Kidney epithelial cell (primary cell): ENCODE measurements around the gene WNT2B. TPM values are rescaled to one million over a fixed set of nuclear protein-coding genes. Genes with fewer than 3 reads are reported as not detected.

Experiments used
- DNase-seq: peaks from one replicate; pipeline ENCODE4 v3.0.0-alpha.2; 2010; ENCODE audit warnings: low read depth
- H3K27me3 ChIP-seq: 2 replicates; pipeline ENCODE4 v1.6.0; 2011; ENCODE audit warnings: low read length; ENCODE audit not compliant: control insufficient read depth, insufficient read depth
- H3K36me3 ChIP-seq: 2 replicates; pipeline ENCODE4 v1.5.1; 2011; ENCODE audit warnings: low read length; ENCODE audit not compliant: control insufficient read depth, insufficient read depth
- H3K4me3 ChIP-seq: 2 replicates; pipeline ENCODE4 v1.5.1; 2011; ENCODE audit warnings: low read depth, mild to moderate bottlenecking, control low read depth, low read length
- total RNA-seq: library from RNA; depleted of rRNA; stranded (reverse); fragments of >200 nt; gene quantifications from 2 replicates; pipeline ENCODE4 v1.2.3, GENCODE V29; 2015
- TF ChIP-seq, protein P1 (sequence below): IDR thresholded peaks from 2 replicates; pipeline ENCODE4 v1.5.1; 2011; ENCODE audit warnings: mild to moderate bottlenecking, moderate library complexity, low read length, control low read depth, inconsistent platforms; ENCODE audit not compliant: insufficient read depth, poor library complexity, severe bottlenecking

The WNT2B gene
- total RNA-seq, 1 donor from 2014 or later: 1.3 TPM

DNA sequence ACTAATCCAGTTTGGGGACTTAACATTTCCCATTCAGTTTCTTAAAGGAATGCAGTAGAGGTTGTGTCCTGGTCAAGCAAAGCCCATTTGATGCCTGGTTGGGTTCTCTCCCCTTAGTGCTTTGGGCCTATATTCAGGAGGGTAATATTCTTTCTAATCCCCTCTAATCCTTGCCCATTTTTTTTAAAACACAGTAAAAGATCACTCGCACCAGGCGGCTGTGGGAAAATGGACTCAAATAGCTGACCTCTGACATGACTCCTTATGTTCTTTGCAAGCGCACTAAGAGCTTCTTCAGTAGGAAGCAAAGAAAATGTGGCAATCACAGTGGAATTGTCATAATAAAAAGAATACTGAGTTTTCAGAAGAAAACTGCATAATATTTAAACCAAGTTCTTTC lies 49.9 kb downstream of the WNT2B start:
- TF ChIP-seq, protein P1, sequence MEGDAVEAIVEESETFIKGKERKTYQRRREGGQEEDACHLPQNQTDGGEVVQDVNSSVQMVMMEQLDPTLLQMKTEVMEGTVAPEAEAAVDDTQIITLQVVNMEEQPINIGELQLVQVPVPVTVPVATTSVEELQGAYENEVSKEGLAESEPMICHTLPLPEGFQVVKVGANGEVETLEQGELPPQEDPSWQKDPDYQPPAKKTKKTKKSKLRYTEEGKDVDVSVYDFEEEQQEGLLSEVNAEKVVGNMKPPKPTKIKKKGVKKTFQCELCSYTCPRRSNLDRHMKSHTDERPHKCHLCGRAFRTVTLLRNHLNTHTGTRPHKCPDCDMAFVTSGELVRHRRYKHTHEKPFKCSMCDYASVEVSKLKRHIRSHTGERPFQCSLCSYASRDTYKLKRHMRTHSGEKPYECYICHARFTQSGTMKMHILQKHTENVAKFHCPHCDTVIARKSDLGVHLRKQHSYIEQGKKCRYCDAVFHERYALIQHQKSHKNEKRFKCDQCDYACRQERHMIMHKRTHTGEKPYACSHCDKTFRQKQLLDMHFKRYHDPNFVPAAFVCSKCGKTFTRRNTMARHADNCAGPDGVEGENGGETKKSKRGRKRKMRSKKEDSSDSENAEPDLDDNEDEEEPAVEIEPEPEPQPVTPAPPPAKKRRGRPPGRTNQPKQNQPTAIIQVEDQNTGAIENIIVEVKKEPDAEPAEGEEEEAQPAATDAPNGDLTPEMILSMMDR: no peak
- no peak overlapping the region for H3K4me3 ChIP-seq
- H3K36me3 ChIP-seq: no peaks in the 10 kb centered on the region

DNA sequence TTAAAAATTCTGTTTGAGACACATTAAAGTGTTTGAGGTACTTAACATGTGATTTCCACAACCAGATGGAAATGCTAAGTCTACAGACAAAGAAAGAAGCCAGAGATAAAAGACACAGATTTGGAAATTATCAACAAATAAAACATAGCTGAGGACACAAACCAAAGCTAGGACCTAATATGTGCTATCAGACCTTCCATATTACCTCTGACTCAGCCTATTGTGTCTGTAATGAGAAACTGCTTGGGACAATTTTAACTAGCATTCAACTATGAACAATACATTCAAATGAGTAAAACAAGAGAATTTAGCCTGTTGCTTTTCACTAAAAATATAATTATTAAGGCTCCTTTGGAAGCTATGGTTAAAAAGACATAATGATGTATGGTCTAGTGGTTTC lies 54.6 kb downstream of the WNT2B start:
- TF ChIP-seq, protein P1: no peak
- Histone ChIP-seq H3K27me3 (no peaks in the 10 kb centered on the region), H3K4me3 (no peak overlapping the region), H3K36me3 (no peaks in the 10 kb centered on the region)
- no peak for DNase-seq

More for the DNA sequence above, 49.9 kb downstream of the WNT2B start:
- H3K27me3 ChIP-seq: no peaks in the 10 kb centered on the region
- DNase-seq: no peak

DNA sequence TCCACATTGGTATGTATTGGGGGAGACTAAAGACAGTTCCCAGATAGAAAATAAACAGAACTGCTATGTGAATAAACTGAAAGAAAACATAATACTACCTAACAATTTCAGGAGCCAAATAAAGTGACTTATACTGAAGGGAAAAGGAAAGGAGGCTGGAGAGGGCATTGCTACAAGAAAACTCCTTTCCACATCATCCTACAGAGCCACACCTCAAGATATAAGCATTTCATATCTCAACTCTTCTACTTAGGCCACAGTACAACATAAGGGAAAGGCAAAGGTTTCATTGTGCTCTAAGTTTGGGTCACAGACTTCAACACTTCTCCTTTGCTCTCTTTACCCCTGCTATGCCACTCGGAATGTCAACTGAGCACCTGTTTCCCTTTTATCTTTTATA lies 55.3 kb downstream of the WNT2B start:
- H3K4me3 ChIP-seq: no peak overlapping the region
- H3K36me3 ChIP-seq: no peaks in the 10 kb centered on the region
- TF ChIP-seq, protein P1: no peak
- DNase-seq: no peak
- no peaks in the 10 kb centered on the region for H3K27me3 ChIP-seq

DNA sequence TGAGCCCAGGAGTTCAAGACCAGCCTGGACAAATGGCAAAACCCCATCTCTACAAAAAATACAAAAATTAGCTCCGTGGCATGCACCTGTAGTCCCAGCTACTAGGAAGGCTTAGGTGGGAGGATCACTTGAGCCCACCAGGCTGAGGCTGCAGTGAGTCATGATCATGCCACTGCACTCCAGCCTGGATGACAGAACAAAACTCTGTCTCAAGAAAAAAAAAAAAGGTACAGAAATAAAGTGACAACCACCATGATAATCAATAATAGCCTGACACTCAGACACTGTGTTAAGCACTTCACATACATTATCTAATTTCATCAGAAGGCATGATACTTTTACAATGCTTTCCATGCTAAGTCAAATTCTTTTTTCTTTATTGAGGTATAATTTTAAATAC lies 57.0 kb downstream of the WNT2B start:
- Histone ChIP-seq H3K27me3 (no peaks in the 10 kb centered on the region), H3K4me3 (no peak overlapping the region), H3K36me3 (no peaks in the 10 kb centered on the region)
- TF ChIP-seq, protein P1: no peak
- DNase-seq: no peak

DNA sequence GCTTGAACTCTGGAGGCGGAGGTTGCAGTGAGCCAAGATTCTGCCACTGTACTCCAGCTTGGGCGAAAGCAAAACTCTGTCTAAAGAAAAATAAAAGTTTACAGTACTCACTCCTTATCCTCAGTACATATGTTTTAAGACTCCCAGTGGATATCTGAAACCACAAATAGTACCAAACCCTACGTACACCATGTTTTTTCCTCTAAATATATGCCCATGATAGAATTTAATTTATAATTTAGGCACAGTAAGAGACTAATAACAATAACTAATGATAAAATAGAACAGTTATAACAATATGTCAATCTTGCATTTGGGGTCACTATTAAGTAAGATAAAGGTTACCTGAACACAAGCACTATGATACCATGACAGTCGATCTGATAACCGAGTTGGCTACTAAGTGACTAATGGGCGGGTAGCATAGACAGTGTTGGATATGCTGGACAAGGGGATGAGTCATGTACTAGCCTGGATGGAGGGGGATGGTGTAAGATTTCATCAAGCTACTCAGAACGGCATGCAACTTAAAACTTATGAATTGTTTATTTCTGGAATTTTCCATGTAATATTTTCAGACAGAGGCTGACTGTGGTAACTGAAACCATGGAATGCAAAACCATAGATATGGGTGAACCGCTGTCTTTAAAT lies 66.5 kb downstream of the WNT2B start:
- DNase-seq: peak; percentile 47
- Histone ChIP-seq H3K4me3 (no peak overlapping the region), H3K36me3 (no peaks in the 10 kb centered on the region), H3K27me3 (no peaks in the 10 kb centered on the region)
- TF ChIP-seq, protein P1: no peak

DNA sequence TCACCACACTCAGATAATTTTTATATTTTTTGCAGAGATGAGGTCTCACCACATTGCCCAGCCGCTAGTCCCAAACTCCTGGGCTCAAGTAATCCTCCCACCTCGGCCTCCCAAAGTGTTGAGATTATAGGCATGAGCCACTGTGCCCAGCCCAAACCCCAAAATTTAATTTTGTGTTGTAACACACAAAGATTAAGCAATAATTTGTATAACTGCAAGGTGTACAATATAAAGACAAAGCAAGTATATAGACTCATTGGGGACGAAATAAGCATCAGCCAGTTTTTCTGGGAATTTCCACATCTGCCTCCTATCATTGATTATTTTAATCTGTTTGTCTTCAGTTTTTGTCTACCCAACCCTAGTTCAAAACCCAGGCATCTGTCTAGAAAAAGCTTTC lies 67.5 kb downstream of the WNT2B start:
- Histone ChIP-seq H3K4me3 (no peak overlapping the region), H3K36me3 (no peaks in the 10 kb centered on the region), H3K27me3 (no peaks in the 10 kb centered on the region)
- DNase-seq: no peak
- TF ChIP-seq, protein P1: no peak
